Lung (tissue), 12 donors: Measurements from ENCODE around the gene DAZAP1. TPM values are rescaled to one million over a fixed set of nuclear protein-coding genes. Genes with fewer than 3 reads are reported as not detected.
A peak's percentile ranks its signal among the peaks of the same experiment; 100 is the strongest.

ENCODE experiments used
- ATAC-seq: fragments of 200-7000 bp; cut with Tn5 transposase; one replicate; pipeline ENCODE4 v1.9.1; 2020; ENCODE audit warnings: moderate number of reproducible peaks; ENCODE audit not compliant: insufficient read depth, low FRiP score
- DNase-seq, 3 donors: peaks; one replicate each; pipeline ENCODE4 v3.0.0-alpha.2; 2013 to 2017
- H3K27ac ChIP-seq, 2 donors: one replicate each; pipeline ENCODE4 v1.5.1; 2013; ENCODE audit warnings: mild to moderate bottlenecking in 2 of 2, moderate library complexity in 2 of 2, control low read depth in 1 of 2, inconsistent platforms in 1 of 2, low read depth in 1 of 2, low read length in 1 of 2
- H3K27me3 ChIP-seq, 3 donors: one replicate each; pipeline ENCODE4 v1.5.1; 2013; ENCODE audit warnings: low read length in 2 of 3; ENCODE audit not compliant: control insufficient read depth in 3 of 3, insufficient read depth in 3 of 3
- H3K36me3 ChIP-seq, 4 donors: one replicate each; pipeline ENCODE4 v1.5.1; 2013; ENCODE audit warnings: low read length in 4 of 4, mild to moderate bottlenecking in 1 of 4, moderate library complexity in 1 of 4; ENCODE audit not compliant: control insufficient read depth in 4 of 4, insufficient read depth in 4 of 4
- H3K4me1 ChIP-seq, 5 donors: one replicate each; pipeline ENCODE4 v1.5.1; 2013; ENCODE audit warnings: low read length in 5 of 5, mild to moderate bottlenecking in 2 of 5, moderate library complexity in 1 of 5; ENCODE audit not compliant: control insufficient read depth in 5 of 5, insufficient read depth in 5 of 5
- H3K4me3 ChIP-seq: one replicate; pipeline ENCODE4 v1.5.1; 2013; ENCODE audit warnings: mild to moderate bottlenecking, control low read depth, moderate library complexity
- H3K9ac ChIP-seq, 2 donors: one replicate each; pipeline ENCODE4 v1.5.1; 2013; ENCODE audit warnings: low read length in 2 of 2, control low read depth in 1 of 2; ENCODE audit not compliant: insufficient read depth in 1 of 2
- H3K9me3 ChIP-seq, 4 donors: one replicate each; pipeline ENCODE4 v1.5.1; 2013; ENCODE audit warnings: low read length in 3 of 4, mild to moderate bottlenecking in 1 of 4, moderate library complexity in 1 of 4; ENCODE audit not compliant: control insufficient read depth in 4 of 4, insufficient read depth in 3 of 4
- WGBS, 2 donors: extraction: QIAGEN DNeasy Blood & Tissue Kit; methylation state at CpG; one replicate each; pipeline ENCODE4 v1.1.7; 2013; 5-methylcytosine and 5-hydroxymethylcytosine counted together
- polyA plus RNA-seq, 2 donors: library from polyadenylated mRNA; stranded (reverse); fragments of 200-250 nt; gene quantifications; one replicate each; pipeline ENCODE4 v1.2.1, GENCODE V29; 2013
- total RNA-seq, 2 donors: library from RNA; depleted of rRNA in 1 of 2; stranded (reverse); fragments of >200 nt in 1 of 2; gene quantifications; one replicate each; pipeline ENCODE4 v1.2.1, GENCODE V29; 2014 to 2021
- TF ChIP-seq, protein P1 (sequence below): IDR thresholded peaks from 2 replicates; pipeline ENCODE4 v1.5.1; 2012; ENCODE audit warnings: mild to moderate bottlenecking; ENCODE audit errors: control extremely low read depth, extremely low read depth
- donor health status: control.
- donor health status: control.
- donor health status: Bipolar disorder and iron deficiency.
- donor health status: healthy.
- donor health status: DM: yes; HTN: yes; CAD: no.

The DAZAP1 gene
- total and polyA plus RNA-seq, 4 donors: 61.4 to 125 (median 80.1) TPM

DNA sequence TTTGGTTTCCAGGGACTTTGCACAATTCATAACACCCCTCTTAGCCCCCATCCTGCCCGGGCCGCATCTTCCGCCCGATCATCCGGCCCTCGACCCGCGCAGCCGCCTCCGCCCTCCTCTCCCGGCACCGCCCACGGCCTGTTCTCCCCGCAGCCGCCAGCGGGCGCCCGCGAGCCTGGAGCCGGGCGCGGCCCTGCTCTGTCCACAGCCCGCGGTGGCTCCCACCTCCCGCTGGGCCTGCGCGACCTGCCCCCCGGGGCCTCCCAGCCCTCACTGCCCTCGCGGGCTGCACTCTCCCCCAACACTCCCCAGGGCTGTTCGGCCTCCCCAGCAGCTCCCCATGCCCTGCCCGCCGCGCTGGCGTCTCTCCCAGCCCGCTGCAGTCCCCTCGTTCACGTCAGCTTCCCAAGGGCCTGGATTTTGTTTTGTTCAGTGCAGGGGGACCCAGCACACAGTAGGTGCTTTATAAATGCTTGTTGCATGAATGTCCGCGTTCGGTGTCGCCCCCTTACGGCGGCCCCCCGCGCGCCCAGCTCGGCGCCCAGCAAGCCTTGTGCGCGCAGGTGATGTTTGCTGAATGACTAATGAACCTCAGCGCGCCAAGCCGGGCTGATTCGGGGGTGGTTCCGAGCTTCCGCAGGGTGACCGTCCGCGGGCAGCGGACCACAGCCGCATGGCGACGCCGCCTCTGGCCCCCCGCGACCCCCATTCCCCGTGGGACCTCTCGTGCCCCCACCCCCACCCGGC, 38.0 kb downstream of the DAZAP1 start:
- H3K27me3 ChIP-seq: peaks cover 6 to 27% (median 15%) of the 10 kb centered on the region in 3 donors
- H3K4me1 ChIP-seq: peaks cover 0 to 8% (median 0%) of the 10 kb centered on the region in 5 donors
- no peak overlapping the region for H3K27ac ChIP-seq
- peaks cover 18 to 22% (median 19%) of the 10 kb centered on the region in 4 donors for H3K36me3 ChIP-seq
- H3K9ac ChIP-seq: no peak overlapping the region
- no peaks in the 10 kb centered on the region for H3K9me3 ChIP-seq
- TF ChIP-seq, protein P1, sequence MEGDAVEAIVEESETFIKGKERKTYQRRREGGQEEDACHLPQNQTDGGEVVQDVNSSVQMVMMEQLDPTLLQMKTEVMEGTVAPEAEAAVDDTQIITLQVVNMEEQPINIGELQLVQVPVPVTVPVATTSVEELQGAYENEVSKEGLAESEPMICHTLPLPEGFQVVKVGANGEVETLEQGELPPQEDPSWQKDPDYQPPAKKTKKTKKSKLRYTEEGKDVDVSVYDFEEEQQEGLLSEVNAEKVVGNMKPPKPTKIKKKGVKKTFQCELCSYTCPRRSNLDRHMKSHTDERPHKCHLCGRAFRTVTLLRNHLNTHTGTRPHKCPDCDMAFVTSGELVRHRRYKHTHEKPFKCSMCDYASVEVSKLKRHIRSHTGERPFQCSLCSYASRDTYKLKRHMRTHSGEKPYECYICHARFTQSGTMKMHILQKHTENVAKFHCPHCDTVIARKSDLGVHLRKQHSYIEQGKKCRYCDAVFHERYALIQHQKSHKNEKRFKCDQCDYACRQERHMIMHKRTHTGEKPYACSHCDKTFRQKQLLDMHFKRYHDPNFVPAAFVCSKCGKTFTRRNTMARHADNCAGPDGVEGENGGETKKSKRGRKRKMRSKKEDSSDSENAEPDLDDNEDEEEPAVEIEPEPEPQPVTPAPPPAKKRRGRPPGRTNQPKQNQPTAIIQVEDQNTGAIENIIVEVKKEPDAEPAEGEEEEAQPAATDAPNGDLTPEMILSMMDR: peak; percentile 84
- WGBS, 2 donors: 2% methylated on average over 49 to 70 of the region's 70 CpGs
- DNase-seq (peak; percentile 53 to 76 (median 65)), ATAC-seq (peak; percentile 74)
- no peak overlapping the region for H3K4me3 ChIP-seq

DNA sequence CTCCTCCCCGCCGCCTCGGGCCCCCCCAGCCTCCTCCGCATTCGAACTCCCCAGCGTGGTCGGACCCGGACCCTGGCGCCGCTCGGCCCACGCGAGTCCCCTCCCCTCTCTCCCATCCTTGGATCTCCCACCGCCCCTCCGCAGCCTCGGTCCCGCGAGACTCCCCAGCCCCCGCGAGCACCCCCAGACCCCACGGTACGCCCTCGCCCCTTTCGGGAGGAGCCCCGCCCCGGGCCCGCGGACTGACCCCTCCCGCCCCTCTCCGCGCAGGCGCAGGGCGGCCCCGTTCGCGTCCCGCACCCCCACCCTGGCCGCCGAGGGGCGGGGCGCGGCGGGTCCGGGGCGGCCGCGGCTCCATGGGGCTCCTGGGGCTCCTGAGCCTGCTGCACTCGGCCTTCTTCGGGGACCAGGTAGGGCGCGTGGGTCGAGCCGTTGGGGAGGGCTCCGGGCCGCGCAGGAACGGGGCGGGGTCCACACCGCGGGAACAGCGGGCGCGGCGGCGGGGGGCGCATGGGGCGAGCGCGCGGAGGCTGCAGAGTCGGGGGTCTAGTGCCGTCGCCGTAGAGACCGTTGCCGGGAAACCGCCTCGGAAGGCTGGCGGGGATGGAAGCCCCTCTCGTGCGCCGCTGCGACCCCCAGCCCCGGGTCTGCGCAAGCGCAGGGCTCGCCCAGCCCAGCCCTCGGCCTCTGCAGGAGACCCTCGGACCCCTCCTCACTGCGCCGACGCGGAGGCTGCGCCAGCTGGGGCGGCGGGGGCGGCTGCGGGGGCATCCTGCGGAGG, 38.7 kb downstream of the DAZAP1 start:
- ATAC-seq (no peak), DNase-seq (peak in 2 of 3 donors; percentile 40 to 57)
- H3K27ac ChIP-seq: no peak overlapping the region
- 1 to 2% methylated on average over 60 to 99 of the region's 99 CpGs for WGBS, 2 donors
- peaks cover 0 to 7% (median 0%) of the 10 kb centered on the region in 5 donors for H3K4me1 ChIP-seq
- H3K36me3 ChIP-seq: peaks cover 11 to 14% (median 13%) of the 10 kb centered on the region in 4 donors
- TF ChIP-seq, protein P1: no peak
- no peak overlapping the region for H3K9ac ChIP-seq
- peaks cover 6 to 34% (median 23%) of the 10 kb centered on the region in 3 donors for H3K27me3 ChIP-seq
- H3K4me3 ChIP-seq: no peak overlapping the region
- H3K9me3 ChIP-seq: no peaks in the 10 kb centered on the region

DNA sequence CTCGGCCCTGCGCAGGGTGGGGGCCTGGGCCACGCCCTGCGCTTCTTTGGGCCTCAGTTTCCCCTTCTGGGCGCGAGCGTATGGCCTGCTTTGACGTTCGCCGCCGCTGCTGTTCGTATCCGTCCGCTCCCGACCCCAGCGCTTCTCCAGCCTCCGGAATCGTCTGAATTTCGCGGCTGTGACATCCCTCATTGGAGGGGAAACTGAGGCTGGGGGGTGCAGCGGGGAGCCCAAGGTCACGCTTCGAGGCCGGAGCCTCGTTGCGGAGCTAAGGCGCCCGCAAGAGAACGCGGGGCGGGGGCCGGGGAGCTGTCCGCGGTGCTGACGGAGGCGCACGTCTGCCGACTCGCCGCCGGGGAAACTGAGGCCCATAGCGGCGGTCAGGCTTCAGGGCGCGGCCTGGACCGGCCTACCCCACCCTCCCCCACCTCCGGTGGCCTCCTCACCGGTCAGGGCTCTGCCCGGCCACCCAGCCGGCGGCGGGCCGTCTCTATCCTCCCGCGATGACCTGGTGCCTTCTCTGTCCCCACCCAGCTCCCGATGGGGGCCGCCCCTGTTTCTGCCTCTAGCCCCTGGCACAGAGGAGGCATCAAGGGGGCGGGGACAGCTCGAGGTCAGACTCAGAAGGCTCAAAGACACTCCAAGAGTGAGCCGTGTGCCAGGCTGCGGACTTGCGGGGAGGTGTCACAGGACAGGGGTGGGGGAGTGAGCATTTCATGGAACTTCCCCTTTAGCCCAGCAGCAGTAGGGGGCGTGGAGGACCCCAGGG, 39.5 kb downstream of the DAZAP1 start:
- H3K27ac ChIP-seq: no peak overlapping the region
- 3% methylated on average over 52 to 63 of the region's 63 CpGs for WGBS, 2 donors
- TF ChIP-seq, protein P1: no peak
- H3K9ac ChIP-seq: no peak overlapping the region
- H3K36me3 ChIP-seq: peaks cover 5 to 10% (median 6%) of the 10 kb centered on the region in 4 donors
- no peak overlapping the region for H3K4me3 ChIP-seq
- peaks cover 6 to 42% (median 24%) of the 10 kb centered on the region in 3 donors for H3K27me3 ChIP-seq
- no peak for ATAC-seq
- peaks cover 0 to 7% (median 0%) of the 10 kb centered on the region in 5 donors for H3K4me1 ChIP-seq
- no peaks in the 10 kb centered on the region for H3K9me3 ChIP-seq
- DNase-seq: no peak
